ENCODE results near the gene FNDC8.
"Not testable (repeated sequence)": the region's sequence is repeated elsewhere in the genome, so short reads cannot be mapped to it uniquely, and the experiment has no call there.

FNDC8 gene

DNA sequence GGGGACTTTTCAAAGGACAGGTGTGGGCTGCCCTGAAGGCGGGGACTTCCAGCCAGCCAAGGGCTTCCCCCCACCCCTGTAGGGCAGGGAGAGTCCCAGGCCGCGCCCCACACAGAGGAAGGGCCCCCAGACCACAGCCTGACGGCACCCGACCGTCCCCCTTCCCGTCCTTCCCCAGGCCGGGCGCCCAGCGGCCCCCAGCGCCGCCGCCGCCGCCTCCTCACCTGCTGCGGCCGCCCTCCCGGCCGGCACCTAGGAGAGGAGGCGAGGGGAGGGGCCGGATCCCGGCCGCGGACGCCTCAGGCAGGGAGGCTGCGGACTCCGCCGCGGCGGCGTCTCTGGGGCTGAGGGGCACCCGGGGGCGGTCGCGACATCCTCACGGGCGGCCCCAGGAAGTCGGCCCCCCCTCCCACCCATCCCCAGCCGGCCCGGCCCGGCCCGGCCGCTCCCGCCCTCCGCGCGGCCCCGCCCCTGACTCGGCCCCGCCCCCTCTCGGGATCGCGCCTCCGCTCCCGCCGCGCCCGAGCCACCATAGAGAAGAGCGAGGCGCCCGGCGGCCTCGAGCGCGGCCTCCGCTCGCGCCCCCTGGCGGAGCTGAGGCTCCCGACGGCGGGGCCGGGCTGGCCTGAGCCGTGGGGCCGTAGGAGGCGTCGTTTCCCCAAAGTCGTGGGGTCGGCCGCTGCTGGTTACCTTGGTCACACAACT is 32.4 kb upstream of the FNDC8 start:
- Histone ChIP-seq H3K9me3 (no peaks in the 10 kb centered on the region), H3K36me3 (no peaks in the 10 kb centered on the region), H3K4me3 (ENCODE audit: low read depth in 1 of 2, low read length in 1 of 2) (peak overlapping the region; percentile 70 to 99), H3K4me1 (ENCODE audit: control insufficient read depth in 1 of 2, insufficient read depth in 1 of 2, low read depth in 1 of 2, low read length in 1 of 2) (peaks cover 38 to 49% of the 10 kb centered on the region in 2 experiments), H3K27me3 (no peaks in the 10 kb centered on the region), H3K27ac (peak overlapping the region; percentile 95)
- TF ChIP-seq, protein P1, sequence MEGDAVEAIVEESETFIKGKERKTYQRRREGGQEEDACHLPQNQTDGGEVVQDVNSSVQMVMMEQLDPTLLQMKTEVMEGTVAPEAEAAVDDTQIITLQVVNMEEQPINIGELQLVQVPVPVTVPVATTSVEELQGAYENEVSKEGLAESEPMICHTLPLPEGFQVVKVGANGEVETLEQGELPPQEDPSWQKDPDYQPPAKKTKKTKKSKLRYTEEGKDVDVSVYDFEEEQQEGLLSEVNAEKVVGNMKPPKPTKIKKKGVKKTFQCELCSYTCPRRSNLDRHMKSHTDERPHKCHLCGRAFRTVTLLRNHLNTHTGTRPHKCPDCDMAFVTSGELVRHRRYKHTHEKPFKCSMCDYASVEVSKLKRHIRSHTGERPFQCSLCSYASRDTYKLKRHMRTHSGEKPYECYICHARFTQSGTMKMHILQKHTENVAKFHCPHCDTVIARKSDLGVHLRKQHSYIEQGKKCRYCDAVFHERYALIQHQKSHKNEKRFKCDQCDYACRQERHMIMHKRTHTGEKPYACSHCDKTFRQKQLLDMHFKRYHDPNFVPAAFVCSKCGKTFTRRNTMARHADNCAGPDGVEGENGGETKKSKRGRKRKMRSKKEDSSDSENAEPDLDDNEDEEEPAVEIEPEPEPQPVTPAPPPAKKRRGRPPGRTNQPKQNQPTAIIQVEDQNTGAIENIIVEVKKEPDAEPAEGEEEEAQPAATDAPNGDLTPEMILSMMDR (IDR thresholded peaks at IDR 0.05), result peak; percentile 91

DNA sequence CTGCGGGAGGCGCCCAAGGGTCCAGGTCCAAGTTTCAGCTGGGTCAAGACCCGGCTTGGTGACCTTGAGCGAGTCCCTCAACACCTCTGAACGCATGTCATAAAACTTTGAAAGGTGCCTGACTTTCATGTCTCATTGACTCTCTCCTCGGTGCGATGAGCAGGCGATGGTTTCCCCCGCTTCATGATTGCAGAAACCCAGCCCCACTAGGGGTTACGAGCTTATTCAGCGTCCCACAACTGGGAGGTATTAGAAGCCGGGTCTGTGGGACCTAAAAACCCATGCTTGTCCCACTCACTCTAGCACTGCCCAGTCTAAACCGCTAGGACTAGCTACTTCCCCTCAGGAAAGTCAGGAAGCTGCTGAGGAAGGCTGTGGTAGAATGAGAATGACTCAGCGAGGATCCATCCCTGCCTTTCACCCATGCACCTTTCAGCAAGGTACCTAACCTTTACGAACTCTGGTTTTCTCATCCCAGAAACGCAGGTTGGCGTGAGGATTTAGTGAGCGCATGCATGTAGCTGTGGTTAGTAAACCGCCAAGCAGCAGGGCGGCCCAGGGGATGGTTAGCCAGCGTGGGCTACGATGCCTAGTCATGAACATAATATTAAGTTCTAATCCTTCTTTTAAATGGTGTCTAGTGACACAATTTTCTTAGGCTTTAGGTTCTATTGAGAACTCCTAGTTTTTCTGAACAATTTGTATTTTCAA is 31.7 kb upstream of the FNDC8 start:
- no peaks in the 10 kb centered on the region for H3K9me3 ChIP-seq
- TF ChIP-seq, protein P1 (IDR thresholded peaks at IDR 0.05), result peak; percentile 2
- no peaks in the 10 kb centered on the region for H3K27me3 ChIP-seq
- H3K27ac ChIP-seq, result peak overlapping the region; percentile 95
- no peaks in the 10 kb centered on the region for H3K36me3 ChIP-seq
- H3K4me1 ChIP-seq (ENCODE audit: control insufficient read depth in 1 of 2, insufficient read depth in 1 of 2, low read depth in 1 of 2, low read length in 1 of 2), result peaks cover 43 to 51% of the 10 kb centered on the region in 2 experiments
- peak overlapping the region; percentile 70 to 99 for H3K4me3 ChIP-seq (ENCODE audit: low read depth in 1 of 2, low read length in 1 of 2)

DNA sequence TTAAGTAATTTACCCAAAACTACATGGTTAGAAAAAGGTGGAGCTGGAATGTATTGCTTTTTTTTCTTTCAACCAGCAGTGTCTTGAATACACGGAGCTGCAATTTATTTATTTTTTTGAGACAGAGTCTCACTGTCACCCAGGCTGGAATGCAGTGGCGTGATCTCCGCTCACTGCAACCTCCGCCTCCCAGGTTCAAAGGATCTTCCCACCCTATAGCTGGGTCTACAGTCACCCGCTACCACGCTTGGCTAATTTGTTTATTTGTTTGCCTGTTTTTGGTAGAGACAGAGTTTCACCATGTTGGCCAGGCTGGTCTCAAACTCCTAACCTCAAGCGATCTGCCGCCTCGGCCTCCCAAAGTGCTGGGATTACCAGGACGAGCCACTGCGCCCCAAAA is 30.7 kb upstream of the FNDC8 start:
- Histone ChIP-seq H3K4me1 (ENCODE audit: control insufficient read depth in 1 of 2, insufficient read depth in 1 of 2, low read depth in 1 of 2, low read length in 1 of 2) (peaks cover 46 to 56% of the 10 kb centered on the region in 2 experiments), H3K27ac (peak overlapping the region; percentile 95)
- H3K4me3 ChIP-seq (ENCODE audit: low read depth in 1 of 2, low read length in 1 of 2); H3K36me3 ChIP-seq; H3K27me3 ChIP-seq; H3K9me3 ChIP-seq: not testable (repeated sequence)

DNA sequence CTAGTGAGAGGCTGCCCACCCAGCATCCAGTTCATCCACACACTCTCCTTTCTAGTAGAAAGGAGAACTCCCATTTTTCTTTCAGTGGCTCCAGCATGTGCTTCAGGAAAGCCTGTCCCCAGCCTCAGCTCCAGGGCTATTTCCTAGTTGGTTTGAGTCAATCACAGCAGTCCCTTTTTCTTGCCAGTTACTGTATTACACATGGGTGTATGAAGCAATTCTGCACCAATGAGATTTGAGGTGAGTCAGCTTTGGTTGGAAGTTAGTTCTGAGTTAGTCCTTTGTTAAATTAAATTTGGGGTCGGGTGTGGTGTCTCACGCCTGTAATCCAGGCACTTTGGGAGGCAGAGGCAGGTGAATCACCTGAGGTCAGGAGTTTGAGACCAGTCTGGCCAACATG is 26.5 kb upstream of the FNDC8 start:
- TF ChIP-seq, protein P1 (IDR thresholded peaks at IDR 0.05), result no peak
- Histone ChIP-seq H3K36me3 (no peaks in the 10 kb centered on the region), H3K4me1 (ENCODE audit: control insufficient read depth in 1 of 2, insufficient read depth in 1 of 2, low read depth in 1 of 2, low read length in 1 of 2) (peaks cover 45 to 48% of the 10 kb centered on the region in 2 experiments), H3K4me3 (ENCODE audit: low read depth in 1 of 2, low read length in 1 of 2) (no peak overlapping the region), H3K27me3 (no peaks in the 10 kb centered on the region), H3K27ac (no peak overlapping the region), H3K9me3 (no peaks in the 10 kb centered on the region)

DNA sequence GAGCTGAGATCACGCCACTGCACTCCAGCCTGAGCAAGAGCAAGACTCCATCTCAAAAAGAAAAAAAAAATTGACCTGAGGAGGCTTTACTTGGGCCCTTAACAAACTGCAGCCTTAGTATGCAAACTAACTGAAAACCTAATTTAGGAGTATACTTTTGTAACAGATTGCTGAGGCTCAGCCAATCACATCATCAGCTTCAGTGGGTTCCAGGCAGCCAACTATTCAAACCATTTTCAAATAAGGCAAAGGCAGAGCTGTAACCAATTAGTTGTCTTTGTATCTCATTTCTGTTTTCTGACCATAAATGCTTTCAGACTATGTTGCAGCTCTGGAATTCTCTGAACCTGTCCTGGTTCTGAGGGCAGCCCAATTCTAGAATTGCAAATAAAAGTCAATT is 25.7 kb upstream of the FNDC8 start:
- Histone ChIP-seq H3K9me3 (no peaks in the 10 kb centered on the region), H3K4me3 (ENCODE audit: low read depth in 1 of 2, low read length in 1 of 2) (no peak overlapping the region), H3K27me3 (no peaks in the 10 kb centered on the region), H3K36me3 (no peaks in the 10 kb centered on the region), H3K27ac (no peak overlapping the region), H3K4me1 (ENCODE audit: control insufficient read depth in 1 of 2, insufficient read depth in 1 of 2, low read depth in 1 of 2, low read length in 1 of 2) (peaks cover 45 to 48% of the 10 kb centered on the region in 2 experiments)
- TF ChIP-seq, protein P1 (IDR thresholded peaks at IDR 0.05), result no peak

DNA sequence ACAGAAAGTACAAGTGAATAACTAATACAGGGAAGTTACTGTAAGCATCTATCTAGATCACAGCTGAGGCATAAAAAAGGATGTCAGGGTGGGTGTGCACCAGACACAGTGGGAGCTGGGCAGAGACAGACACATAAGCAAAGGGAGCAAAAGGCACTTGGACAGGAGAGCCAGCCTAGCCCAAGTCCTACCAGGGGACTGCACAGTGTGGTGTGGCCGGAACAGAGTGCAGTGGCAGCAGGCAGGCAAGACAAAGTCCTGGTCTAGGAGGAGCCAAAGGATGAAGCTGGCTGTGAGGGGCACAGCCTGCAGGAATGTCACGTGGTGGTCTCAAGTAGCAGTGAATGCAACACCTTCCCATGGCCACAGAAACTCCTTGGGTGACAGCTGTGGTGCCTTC is 23.6 kb upstream of the FNDC8 start:
- Histone ChIP-seq H3K9me3 (no peaks in the 10 kb centered on the region), H3K4me1 (ENCODE audit: control insufficient read depth in 1 of 2, insufficient read depth in 1 of 2, low read depth in 1 of 2, low read length in 1 of 2) (peaks cover 52 to 53% of the 10 kb centered on the region in 2 experiments), H3K36me3 (no peaks in the 10 kb centered on the region), H3K4me3 (ENCODE audit: low read depth in 1 of 2, low read length in 1 of 2) (no peak overlapping the region), H3K27me3 (no peaks in the 10 kb centered on the region), H3K27ac (peak overlapping the region; percentile 72)
- TF ChIP-seq, protein P1 (IDR thresholded peaks at IDR 0.05), result no peak
